ENCODE results near the gene IL21.
A peak's percentile ranks its signal among the peaks of the same experiment; 100 is the strongest.

IL21 gene

DNA sequence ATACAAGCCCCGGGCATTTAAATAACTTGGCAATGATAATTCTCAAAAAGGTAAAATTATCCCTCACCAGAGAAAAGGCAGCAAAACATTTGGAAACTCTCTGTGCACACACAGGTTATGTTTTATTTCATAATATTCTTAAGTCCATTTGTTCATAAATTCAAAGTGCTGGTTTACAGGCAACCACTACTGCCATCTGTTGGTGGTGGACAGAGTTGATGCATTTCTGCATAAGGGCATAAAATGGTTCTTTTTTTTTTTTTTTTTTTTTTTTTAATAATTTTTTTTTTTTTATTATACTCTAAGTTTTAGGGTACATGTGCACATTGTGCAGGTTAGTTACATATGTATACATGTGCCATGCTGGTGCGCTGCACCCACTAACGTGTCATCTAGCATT is 31.5 kb upstream of the IL21 start:
- no peak overlapping the region for H3K4me3 ChIP-seq (ENCODE audit: low read depth, low read length)
- TF ChIP-seq, protein P1, sequence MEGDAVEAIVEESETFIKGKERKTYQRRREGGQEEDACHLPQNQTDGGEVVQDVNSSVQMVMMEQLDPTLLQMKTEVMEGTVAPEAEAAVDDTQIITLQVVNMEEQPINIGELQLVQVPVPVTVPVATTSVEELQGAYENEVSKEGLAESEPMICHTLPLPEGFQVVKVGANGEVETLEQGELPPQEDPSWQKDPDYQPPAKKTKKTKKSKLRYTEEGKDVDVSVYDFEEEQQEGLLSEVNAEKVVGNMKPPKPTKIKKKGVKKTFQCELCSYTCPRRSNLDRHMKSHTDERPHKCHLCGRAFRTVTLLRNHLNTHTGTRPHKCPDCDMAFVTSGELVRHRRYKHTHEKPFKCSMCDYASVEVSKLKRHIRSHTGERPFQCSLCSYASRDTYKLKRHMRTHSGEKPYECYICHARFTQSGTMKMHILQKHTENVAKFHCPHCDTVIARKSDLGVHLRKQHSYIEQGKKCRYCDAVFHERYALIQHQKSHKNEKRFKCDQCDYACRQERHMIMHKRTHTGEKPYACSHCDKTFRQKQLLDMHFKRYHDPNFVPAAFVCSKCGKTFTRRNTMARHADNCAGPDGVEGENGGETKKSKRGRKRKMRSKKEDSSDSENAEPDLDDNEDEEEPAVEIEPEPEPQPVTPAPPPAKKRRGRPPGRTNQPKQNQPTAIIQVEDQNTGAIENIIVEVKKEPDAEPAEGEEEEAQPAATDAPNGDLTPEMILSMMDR (IDR thresholded peaks at IDR 0.05; ENCODE audit: control insufficient read depth, extremely low read depth, insufficient read depth) = peak; percentile 66
- DNase-seq (ENCODE audit: low read depth) = peak; percentile 15

DNA sequence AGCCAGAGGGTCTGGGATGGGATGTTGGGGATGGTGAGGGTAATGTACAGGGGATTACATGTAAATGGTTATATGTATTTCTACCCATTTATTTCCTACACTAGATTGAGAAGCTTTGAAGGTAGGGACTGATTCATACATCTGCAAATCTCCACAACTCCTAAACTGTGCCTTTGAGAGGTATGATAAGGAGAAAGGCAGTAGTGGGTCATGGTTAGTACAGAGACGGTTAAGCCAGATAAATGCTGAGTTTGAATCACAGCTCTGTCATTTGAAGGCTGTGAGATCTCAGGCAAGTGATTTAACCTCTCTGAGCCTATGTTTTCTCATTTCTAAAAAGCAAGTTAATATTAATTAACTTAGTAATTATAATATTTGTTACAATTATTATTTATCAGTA is 29.3 kb upstream of the IL21 start:
- TF ChIP-seq, protein P1 (IDR thresholded peaks at IDR 0.05; ENCODE audit: control insufficient read depth, extremely low read depth, insufficient read depth) = no peak
- H3K4me3 ChIP-seq (ENCODE audit: low read depth, low read length) = no peak overlapping the region
- DNase-seq (ENCODE audit: low read depth) = no peak

DNA sequence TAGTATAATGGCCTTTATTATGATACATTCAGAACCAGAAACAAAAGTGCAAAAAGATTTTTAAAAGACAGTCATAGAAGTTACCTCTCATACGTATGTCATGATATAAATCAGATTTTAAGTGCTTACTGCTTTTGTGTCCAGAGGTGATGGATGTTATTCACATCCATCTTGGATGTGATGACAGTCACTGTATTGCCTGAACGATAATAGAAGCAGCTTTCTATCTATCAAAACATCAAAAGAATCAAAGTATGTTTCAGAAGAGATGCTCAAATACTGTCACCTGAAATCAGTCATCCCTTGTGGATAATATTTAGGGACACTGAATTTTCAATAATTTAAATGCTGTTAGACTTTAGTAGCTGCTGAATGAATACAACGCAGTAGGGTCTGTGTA is 26.8 kb upstream of the IL21 start:
- no peak for DNase-seq (ENCODE audit: low read depth)
- no peak overlapping the region for H3K4me3 ChIP-seq (ENCODE audit: low read depth, low read length)
- TF ChIP-seq, protein P1 (IDR thresholded peaks at IDR 0.05; ENCODE audit: control insufficient read depth, extremely low read depth, insufficient read depth) = no peak

DNA sequence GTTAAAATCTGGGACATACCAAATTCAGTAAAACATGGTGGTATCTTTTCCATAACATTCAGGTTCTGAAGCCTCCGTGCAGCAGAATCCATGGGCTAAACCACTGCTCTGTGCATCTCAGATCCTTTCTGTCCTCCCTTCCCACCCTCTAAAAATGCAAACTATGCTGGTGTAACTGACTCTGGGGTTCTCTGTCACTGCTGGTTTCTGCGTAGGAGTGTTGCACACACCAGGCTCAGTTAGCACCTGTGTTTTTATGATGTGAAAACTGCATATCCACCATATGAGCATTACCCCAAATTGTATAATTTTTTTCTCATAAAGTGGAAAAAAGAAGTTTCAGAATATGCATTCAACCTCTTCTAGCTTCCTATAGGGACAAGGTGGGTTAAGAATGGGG is 22.4 kb upstream of the IL21 start:
- TF ChIP-seq, protein P1 (IDR thresholded peaks at IDR 0.05; ENCODE audit: control insufficient read depth, extremely low read depth, insufficient read depth) = no peak
- no peak for DNase-seq (ENCODE audit: low read depth)
- H3K4me3 ChIP-seq (ENCODE audit: low read depth, low read length) = no peak overlapping the region

DNA sequence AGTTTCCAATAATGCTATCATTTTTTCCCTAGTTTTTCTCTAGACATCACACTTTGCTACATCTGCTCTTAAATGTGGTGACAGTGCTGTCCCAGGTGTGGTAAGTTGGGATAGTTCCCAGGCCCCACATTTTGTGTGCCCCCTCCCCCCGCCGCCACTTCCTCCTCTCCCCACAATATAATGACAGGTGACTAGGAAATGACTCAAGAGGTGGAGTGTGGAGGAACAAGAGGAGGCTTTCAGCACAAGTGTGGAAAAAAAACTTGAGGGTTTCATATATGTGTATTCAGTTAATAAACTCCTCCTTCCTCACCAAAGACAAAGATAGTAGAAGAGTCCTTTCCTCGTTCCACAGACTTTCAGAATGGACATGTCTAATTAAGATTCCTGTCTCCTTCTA is 18.3 kb upstream of the IL21 start:
- TF ChIP-seq, protein P1 (IDR thresholded peaks at IDR 0.05; ENCODE audit: control insufficient read depth, extremely low read depth, insufficient read depth) = no peak
- no peak for DNase-seq (ENCODE audit: low read depth)
- no peak overlapping the region for H3K4me3 ChIP-seq (ENCODE audit: low read depth, low read length)

DNA sequence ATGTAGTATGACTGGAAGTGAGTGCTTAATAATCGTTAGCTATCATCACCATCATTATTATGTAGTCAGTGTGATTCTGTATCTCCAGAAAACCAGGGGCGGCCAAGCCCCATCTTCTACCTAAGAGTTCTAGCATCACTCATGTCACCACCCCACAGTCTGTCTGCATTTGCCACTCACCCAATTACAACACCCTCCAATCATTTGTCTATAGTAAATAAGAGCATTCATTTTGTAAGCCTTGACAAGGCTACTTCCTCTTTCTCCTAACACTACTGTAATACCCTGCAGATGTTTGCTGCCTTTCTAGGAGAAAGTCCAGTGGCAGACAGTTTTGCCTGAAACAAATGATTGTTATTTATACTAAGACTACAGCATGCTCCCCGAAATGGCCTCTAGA is 15.8 kb upstream of the IL21 start:
- no peak for DNase-seq (ENCODE audit: low read depth)
- TF ChIP-seq, protein P1 (IDR thresholded peaks at IDR 0.05; ENCODE audit: control insufficient read depth, extremely low read depth, insufficient read depth) = no peak
- no peak overlapping the region for H3K4me3 ChIP-seq (ENCODE audit: low read depth, low read length)

DNA sequence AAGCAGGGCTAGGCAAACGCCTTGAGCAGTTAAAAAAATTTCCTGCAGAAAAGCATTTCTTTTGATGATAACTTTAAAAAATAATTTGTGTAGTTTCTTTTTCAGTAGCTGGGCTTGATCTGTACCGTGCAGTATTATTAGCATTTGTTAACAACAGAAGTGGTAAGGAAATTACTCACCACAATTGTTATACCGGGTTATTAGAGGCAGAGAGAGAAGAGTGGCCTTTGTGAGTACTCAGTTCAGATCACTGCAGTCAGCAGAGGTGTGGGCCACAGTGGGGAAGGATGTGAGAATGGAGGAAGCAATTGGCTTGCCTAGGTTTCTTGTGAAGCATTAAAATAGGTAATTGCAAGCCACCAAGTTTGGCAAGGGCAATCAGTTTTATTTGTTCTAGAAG is 14.3 kb upstream of the IL21 start:
- TF ChIP-seq, protein P1 (IDR thresholded peaks at IDR 0.05; ENCODE audit: control insufficient read depth, extremely low read depth, insufficient read depth) = no peak
- DNase-seq (ENCODE audit: low read depth) = no peak
- H3K4me3 ChIP-seq (ENCODE audit: low read depth, low read length) = no peak overlapping the region
